ENCODE results near the gene ADARB2.
"Not testable (repeated sequence)": the region's sequence is repeated elsewhere in the genome, so short reads cannot be mapped to it uniquely, and the experiment has no call there.

The ADARB2 gene

GRCh38 chr10:1345368-1345767 is 392.0 kb downstream of the ADARB2 start:
- H3K4me3 ChIP-seq (ENCODE audit: low read length) = no peak overlapping the region
- no peak for TF ChIP-seq ZNF274 (IDR thresholded peaks at IDR 0.05; ENCODE audit: low read depth, low read length)

- no peak for TF ChIP-seq ZNF274 (IDR thresholded peaks at IDR 0.05; ENCODE audit: low read depth, low read length)
- no peak overlapping the region for H3K4me3 ChIP-seq (ENCODE audit: low read length)
Measured at GRCh38 chr10:1344846-1345245, 392.5 kb downstream of the ADARB2 start.

DNA sequence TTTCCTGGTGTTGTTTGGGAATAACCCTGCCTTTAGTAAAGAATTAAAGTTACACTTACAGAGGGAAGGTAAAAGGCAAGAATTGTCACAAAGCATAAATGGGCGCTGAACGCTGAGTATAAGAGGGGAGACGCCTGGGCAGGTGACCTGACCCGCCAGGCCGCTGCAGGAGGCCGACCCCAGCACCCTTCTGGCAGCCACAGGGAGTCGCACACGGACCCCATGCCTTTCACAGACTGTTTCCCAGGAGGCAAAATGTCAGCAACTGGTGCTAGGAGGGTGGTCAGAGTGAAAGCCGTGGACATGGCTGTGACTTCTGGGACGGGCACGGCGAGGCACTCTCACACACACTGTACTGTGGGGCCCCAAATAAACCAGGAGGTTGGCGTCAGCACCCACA is 392.9 kb downstream of the ADARB2 start:
- TF ChIP-seq ZNF274 (IDR thresholded peaks at IDR 0.05; ENCODE audit: low read depth, low read length) = no peak
- H3K4me3 ChIP-seq (ENCODE audit: low read length) = no peak overlapping the region

DNA sequence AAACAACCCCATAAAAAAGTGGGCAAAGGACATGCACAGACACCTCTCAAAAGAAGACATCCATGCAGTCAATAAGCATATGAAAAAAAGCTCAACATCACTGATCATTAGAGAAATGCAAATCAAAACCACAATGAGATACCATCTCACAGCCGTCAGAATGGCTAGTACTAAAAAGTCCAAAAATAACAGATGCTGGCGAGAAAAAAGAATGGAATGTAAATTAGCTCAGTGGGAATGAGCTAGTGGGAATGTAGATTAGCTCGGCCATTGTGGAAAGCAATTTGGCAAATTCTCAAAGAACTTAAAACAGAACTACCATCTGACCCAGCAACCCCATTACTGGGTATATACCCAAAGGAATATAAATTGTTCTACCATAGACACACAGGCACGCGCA is 394.1 kb downstream of the ADARB2 start:
- H3K4me3 ChIP-seq (ENCODE audit: low read length) = no peak overlapping the region
- no peak for TF ChIP-seq ZNF274 (IDR thresholded peaks at IDR 0.05; ENCODE audit: low read depth, low read length)

DNA sequence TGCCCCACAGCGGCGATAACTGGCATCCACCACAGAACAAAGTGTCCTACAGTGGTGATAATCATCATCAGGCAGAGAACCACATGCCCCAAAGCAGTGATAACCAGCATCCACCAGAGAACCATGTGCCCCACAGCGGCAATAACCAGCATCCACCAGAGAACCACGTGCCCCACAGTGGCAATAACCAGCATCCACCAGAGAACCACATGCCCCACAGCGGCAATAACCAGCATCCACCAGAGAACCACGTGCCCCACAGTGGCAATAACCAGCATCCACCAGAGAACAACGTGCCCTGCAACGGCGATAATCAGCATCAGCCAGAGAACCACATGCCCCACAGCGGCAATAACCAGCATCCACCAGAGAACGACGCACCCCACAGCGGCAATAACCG is 396.3 kb downstream of the ADARB2 start:
- not testable (repeated sequence) for H3K4me3 ChIP-seq (ENCODE audit: low read length)

DNA sequence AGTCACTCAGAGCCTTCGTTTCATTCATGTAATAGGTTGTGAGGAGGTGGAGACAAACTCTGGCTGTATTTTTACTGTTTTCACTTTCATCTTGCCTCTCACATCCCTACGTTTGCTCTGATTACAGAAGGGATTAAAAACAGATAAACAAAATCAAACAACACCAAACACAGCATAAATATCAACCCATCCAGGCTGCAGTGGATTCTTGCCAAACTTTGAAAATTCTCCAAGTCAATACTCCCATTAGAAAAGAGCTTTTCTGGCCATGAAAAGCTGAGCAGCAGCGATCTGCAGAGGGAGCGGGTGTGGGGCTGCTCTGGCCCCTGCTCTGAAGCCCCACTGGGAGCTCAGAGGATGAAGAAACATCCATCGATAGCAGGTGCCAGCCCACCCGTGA is 397.9 kb downstream of the ADARB2 start:
- TF ChIP-seq ZNF274 (IDR thresholded peaks at IDR 0.05; ENCODE audit: low read depth, low read length) = no peak
- no peak overlapping the region for H3K4me3 ChIP-seq (ENCODE audit: low read length)

GRCh38 chr10:1335642-1336041 is 401.7 kb downstream of the ADARB2 start:
- no peak for TF ChIP-seq ZNF274 (IDR thresholded peaks at IDR 0.05; ENCODE audit: low read depth, low read length)
- H3K4me3 ChIP-seq (ENCODE audit: low read length) = no peak overlapping the region

GRCh38 chr10:1333981-1334380 is 403.3 kb downstream of the ADARB2 start:
- H3K4me3 ChIP-seq (ENCODE audit: low read length) = no peak overlapping the region
- TF ChIP-seq ZNF274 (IDR thresholded peaks at IDR 0.05; ENCODE audit: low read depth, low read length) = no peak

GRCh38 chr10:1331560-1331959 is 405.8 kb downstream of the ADARB2 start:
- TF ChIP-seq ZNF274 (IDR thresholded peaks at IDR 0.05; ENCODE audit: low read depth, low read length) = no peak
- no peak overlapping the region for H3K4me3 ChIP-seq (ENCODE audit: low read length)

DNA sequence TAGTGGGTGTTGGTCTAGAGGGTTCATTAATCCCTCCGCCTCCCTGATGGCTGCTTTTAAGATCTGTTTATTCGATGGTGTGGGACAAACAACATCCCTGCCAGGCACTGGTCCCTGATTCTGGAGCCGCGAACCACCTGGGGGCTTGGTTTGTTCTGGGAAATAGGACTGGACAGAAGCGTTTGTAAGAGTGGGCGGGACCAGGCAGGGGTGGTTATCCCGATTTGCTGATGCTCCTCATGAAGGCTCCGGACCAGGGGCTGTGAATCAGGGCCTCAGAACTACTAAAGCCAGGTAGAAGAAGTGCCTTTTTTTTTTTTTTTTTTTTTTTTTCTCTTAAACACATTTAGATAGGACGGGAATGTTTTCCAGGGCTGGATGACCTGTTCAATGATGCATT is 407.7 kb downstream of the ADARB2 start:
- TF ChIP-seq ZNF274 (IDR thresholded peaks at IDR 0.05; ENCODE audit: low read depth, low read length) = no peak
- no peak overlapping the region for H3K4me3 ChIP-seq (ENCODE audit: low read length)

DNA sequence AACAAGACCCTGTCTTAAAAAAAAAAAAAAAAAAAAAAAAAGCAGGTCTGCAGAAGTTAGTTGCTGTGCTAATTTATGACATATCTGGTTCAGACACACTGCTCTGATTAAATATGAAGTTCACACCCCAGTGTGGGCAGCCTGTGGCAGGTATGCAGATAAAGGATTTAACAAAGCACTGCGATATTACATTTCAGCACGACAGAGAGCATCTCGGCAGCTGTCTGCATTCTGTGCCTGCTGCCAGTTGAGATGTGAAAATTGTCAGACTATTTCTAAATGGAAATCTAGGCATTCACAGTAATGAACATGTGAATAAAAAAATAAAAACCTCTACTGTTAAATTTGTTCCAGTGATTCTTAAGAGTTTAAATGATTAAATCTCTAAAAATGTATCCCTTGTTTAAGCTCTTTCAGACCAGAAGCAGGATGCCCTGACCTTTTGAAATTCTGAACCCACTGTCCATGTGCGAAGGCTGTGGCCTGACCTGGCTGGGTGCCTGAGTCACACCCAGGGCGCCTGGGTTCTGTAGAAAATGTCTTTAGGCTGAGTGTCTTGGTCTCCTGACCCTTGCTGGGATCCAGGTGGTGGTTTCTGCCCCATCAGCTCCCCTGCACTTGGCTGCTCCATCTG is 408.2 kb downstream of the ADARB2 start:
- TF ChIP-seq ZNF274 (IDR thresholded peaks at IDR 0.05; ENCODE audit: low read depth, low read length) = no peak
- no peak overlapping the region for H3K4me3 ChIP-seq (ENCODE audit: low read length)

DNA sequence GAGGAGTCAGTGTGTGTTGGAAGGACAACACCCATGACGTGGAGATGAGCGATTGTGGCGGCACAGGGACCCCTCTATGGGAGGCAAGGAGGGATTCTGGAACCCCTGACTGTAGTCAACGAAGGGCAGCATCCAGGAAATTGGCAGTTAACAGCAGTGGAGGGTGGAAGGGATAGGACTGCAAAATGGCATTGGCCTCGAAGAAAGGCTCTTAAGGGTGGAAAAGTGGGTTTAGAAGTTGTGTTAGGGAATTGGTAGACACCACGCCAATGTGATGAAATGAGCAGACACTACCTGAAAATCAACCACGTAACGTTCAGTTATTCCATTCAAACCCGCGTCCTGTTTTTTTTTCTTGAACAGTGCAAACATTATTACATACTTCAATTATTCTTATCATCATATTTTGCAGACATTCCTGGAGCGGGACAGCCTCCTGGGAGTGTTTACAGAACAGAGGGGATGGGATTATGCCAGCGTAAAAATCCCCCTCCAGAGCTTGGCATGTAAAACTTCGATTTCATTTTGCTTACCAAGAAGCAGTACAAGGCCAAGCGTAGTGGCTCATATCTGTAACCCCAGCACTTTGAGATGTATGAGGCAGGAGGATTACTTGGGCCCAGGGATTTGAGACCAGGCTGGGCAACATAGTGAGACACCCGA is 409.0 kb downstream of the ADARB2 start:
- TF ChIP-seq ZNF274 (IDR thresholded peaks at IDR 0.05; ENCODE audit: low read depth, low read length) = no peak
- no peak overlapping the region for H3K4me3 ChIP-seq (ENCODE audit: low read length)

DNA sequence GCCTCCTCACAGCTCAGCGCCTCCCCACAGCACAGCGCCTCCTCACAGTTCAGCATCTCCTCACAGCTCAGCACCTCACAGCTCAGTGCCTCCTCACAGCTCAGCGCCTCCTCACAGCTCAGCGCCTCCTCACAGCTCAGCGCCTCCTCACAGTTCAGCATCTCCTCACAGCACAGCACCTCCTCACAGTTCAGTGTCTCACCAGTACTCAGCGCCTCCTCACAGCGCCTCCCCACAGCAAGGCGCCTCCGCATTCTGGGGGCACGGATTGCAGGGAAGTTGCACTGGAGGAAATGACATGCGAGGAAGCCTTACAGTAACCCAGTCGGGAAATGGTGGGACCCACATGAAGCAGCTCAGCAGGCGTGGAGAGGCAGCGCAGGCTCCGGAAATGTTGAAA is 409.6 kb downstream of the ADARB2 start:
- no peak for TF ChIP-seq ZNF274 (IDR thresholded peaks at IDR 0.05; ENCODE audit: low read depth, low read length)

GRCh38 chr10:1326514-1326913 is 410.8 kb downstream of the ADARB2 start:
- H3K4me3 ChIP-seq (ENCODE audit: low read length) = not testable (repeated sequence)

More for the DNA sequence above, 409.6 kb downstream of the ADARB2 start:
- no peak overlapping the region for H3K4me3 ChIP-seq (ENCODE audit: low read length)

- H3K4me3 ChIP-seq (ENCODE audit: low read length) = no peak overlapping the region
- no peak for TF ChIP-seq ZNF274 (IDR thresholded peaks at IDR 0.05; ENCODE audit: low read depth, low read length)
Measured at GRCh38 chr10:1324903-1325302, 412.4 kb downstream of the ADARB2 start.

- H3K4me3 ChIP-seq (ENCODE audit: low read length) = no peak overlapping the region
- no peak for TF ChIP-seq ZNF274 (IDR thresholded peaks at IDR 0.05; ENCODE audit: low read depth, low read length)
Measured at GRCh38 chr10:1323951-1324350, 413.4 kb downstream of the ADARB2 start.
